Stimulated activated CD8-positive, alpha-beta memory T cell treated with anti-CD3 and anti-CD28 coated beads, Interleukin-4, amount 100 ng/mL, for 1 hour (primary cell): ENCODE measurements around the gene BCAT1.
"Not testable (repeated sequence)": the region's sequence is repeated elsewhere in the genome, so short reads cannot be mapped to it uniquely, and the experiment has no call there.

Experiments
- DNase-seq, 2 donors: peaks; one replicate each; pipeline ENCODE4 v3.0.0-alpha.2; 2020; ENCODE audit warnings: low read depth in 2 of 2, low spot score in 1 of 2

Gene BCAT1

DNA sequence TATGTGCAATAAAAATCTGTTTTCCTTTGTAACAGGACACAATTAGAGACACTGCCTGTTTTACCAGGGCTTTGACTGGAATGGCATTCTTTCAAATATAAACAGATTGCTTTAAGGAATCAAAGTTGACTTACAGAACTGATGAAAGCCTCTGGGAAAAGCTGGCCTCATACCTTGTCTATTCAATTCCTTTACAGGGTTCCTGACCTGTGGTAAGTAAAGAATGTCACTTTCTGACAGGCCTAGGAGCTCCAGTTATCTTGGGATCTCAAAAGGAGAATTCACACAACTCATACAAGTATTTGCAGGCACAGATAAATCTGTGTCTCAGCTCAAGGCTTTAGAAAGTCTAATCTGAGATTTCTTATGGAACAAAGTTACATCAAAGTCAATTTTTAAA lies 88.4 kb downstream of the BCAT1 start:
- DNase-seq: no peak

- DNase-seq: no peak
Observed at GRCh38 chr12:24856541-24856940, 92.4 kb downstream of the BCAT1 start.

DNA sequence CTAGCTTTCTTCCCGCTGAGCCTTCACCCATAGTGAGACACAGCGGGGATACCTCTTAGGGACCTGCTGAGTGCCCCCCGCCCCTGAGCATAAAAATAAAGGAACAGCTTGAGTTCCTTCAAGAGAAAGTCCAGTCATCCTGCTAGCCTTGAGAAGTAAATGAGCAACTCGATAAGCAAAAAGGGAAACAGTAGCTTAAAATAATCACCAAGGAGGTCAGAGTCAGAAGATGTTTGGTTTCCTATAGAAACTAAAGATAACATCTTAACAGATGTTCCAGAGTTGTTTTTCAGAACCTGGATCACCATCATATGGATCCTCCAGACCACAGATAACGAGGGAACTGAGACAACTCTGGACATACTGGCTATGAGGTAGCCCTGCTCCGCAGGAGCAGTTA lies 94.0 kb downstream of the BCAT1 start:
- DNase-seq: no peak

GRCh38 chr12:24854017-24854416 lies 94.9 kb downstream of the BCAT1 start:
- no peak for DNase-seq

GRCh38 chr12:24853588-24853987 lies 95.3 kb downstream of the BCAT1 start:
- DNase-seq: no peak

DNA sequence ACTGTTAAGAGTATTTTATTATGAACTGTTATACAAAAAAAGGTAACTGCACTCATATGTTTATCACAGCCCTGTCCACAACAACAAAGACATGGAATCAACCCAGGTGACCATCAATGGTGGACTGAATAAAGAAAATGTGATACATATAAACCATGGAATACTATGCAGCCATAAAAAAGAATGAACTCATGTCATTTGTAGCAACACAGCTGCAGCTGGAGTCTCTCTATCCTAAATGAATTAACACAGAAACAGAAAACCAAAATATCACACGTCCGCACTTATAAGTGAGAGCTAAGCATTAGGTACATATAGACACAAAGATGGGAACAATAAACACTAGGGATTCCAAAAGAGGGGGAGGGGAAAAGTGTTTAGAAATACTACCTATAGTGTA lies 95.8 kb downstream of the BCAT1 start:
- no peak for DNase-seq

DNA sequence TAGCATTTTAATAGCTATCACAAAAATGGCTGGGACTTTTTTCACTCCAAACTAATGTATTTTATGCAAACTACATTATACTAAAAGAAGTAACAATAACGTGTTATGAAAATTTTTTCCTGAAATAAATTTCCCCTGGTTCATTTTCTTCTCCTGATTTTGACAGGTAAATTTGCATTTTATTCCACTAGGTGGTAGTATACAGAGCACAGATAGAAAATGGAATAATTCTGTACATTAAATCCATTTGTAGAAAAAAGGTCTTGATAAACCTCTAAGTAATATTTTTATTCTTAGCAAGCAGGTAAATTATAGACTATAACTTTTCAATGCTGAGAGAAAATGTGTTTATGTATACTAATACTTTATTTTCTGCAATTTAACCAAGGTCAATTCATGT lies 96.5 kb downstream of the BCAT1 start:
- DNase-seq: no peak

DNA sequence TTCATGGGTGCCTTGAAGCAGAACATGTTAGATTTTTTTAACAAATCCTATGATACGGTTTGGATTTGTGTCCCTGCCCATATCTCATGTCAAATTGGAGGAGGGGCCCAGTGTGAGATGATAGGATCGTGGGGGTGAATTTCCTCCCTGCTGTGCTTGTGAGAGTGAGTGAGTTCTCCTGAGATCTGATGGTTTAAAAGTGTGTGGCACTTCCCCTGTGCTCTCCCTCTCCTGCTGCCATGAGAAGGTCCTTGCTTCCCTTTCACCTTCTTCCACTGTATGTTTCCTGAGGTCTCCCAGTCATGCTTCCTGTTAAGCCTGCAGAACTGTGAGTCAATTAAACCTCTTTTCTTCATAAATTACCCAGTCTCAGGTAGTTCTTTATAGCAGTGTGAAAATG lies 97.0 kb downstream of the BCAT1 start:
- DNase-seq: not testable (repeated sequence)

GRCh38 chr12:24851341-24851740 lies 97.6 kb downstream of the BCAT1 start:
- DNase-seq: no peak

- DNase-seq: no peak
Observed at GRCh38 chr12:24850496-24850895, 98.4 kb downstream of the BCAT1 start.

DNA sequence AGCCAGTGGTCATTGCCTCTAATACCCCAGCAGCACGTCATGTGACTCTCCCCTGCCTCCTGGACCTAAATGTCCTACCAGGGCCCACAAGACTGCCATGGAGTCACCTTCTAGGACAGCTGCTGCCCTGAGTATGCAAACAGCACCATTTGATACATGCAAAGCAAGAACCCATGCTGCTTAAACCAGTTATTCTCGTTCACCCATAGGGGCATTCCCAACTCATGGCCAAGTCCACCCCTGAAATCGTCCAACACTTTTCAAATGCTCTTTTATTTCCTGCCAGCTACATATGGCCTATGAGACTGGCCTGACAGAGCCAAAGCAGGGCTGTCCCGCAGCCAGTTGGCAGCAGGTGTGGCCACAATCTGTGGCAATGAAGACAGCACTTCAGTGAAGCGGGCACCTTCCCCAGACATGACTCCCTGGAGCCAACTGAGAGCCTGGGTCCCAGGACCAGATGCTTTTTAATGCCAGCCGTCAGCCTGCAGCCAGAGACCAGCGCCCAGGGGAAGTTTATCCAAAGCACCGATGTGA lies 99.9 kb downstream of the BCAT1 start:
- no peak for DNase-seq

GRCh38 chr12:24846689-24847088 lies 102.2 kb downstream of the BCAT1 start:
- no peak for DNase-seq

DNA sequence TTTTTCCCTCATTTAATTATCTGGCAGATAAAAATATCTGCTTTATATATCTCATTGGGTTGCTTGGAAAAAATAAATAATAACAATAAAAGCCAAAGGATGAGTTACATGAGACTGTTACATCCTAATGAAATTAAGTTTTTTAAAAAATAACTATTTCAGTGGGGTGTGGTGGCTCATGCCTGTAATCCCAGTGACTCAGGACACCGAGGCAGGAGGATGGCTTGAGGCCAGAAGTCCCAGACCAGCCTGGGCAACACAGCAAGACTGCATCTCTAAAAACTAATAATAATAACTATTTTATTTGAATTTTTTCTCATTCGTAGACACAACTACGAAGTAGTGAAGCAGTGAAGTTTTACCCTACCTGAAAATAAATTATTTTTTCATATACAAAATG lies 103.3 kb downstream of the BCAT1 start:
- no peak for DNase-seq

GRCh38 chr12:24840046-24840800 lies 108.7 kb downstream of the BCAT1 start:
- DNase-seq: no peak

DNA sequence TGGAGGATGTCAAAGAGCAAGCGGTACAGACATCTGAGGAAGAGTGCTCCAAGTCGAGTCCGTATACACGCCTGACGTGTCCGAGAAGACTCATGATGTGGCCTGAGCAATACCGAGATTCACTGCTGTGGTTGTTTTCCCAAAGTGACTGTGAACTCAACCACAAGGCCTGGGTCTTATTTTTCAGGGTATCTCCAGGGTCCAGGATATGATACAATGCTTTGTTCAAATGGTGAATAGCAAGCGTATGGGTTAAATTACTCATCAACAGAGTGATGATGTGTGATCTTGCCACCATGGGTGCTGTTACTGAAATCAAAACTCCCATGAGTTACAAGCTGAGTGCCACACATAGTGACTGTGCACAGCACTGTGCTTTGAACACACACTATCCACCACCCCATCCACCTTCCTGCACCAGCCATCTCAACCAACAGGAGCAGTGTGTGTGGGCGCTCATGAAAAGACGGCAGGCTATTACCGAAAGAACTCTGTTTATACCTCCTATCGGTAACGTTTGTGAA lies 109.6 kb downstream of the BCAT1 start:
- DNase-seq: no peak

- no peak for DNase-seq
Observed at GRCh38 chr12:24838531-24838950, 110.4 kb downstream of the BCAT1 start.

DNA sequence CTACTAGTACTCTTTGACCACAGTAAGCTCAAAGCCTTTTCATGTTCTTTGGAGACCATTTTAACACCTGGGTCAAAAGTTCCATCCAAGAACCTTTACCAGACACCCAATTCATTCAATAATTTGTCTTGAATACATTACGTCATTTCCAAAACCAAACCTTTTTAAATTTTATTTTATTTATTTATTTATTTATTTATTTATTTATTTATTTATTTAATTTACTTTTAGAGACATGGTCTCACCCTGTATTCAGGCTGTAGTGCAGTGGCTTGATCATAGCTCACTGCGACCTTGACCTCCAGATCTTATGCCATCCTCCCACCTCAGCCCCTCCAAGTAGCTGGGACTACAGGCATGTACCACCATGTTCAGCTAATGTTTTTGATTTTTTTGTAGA lies 113.5 kb downstream of the BCAT1 start:
- DNase-seq: no peak

DNA sequence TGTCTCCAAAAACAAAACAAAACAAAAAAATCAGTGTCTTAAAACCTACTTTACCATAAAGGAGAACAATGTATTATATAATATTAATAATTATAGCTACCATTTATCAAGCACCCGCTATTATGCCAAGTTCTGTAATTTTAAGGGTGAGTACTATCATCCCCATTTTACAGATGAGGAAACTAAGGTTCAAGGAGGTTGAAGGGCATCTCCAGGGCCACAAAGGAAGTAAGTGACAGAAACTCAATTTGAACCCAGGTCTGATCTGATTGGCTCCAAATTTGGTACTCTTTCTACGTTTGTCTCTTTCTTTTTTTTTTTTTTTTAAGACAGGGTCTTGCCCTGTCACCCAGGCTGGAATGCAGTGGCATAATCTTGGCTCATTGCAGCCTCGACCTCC lies 115.4 kb downstream of the BCAT1 start:
- no peak for DNase-seq

- no peak for DNase-seq
Observed at GRCh38 chr12:24823808-24824515, 124.9 kb downstream of the BCAT1 start.

GRCh38 chr12:24822121-24822899 lies 126.6 kb downstream of the BCAT1 start:
- DNase-seq: no peak

- DNase-seq: no peak
Observed at GRCh38 chr12:24821691-24822090, 127.2 kb downstream of the BCAT1 start.
